Measurements from ENCODE around the gene PRR33. TPM values are rescaled to one million over a fixed set of nuclear protein-coding genes. Genes with fewer than 3 reads are reported as not detected.

The PRR33 gene
- total RNA-seq, 1 donor from 2014 or later: not detected

- Mint-ChIP-seq H3K27me3 (peaks cover 9% of the 10 kb centered on the region), H3K36me3 (ENCODE audit: insufficient read depth) (no peaks in the 10 kb centered on the region), H3K4me3 (ENCODE audit: low read depth) (no peak overlapping the region), H3K27ac (no peak overlapping the region), H3K4me1 (ENCODE audit: low read depth) (no peaks in the 10 kb centered on the region), H3K9me3 (ENCODE audit: low read depth) (no peaks in the 10 kb centered on the region)
- no peak for TF ChIP-seq CTCF (IDR thresholded peaks at IDR 0.05; ENCODE audit: unreplicated experiment)
- DNase-seq (ENCODE audit: low spot score, unreplicated experiment): no peak
Observed at GRCh38 chr11:1857064-1857463, 34.6 kb downstream of the PRR33 start.

GRCh38 chr11:1856306-1857005 lies 35.2 kb downstream of the PRR33 start:
- Mint-ChIP-seq H3K4me1 (ENCODE audit: low read depth) (no peaks in the 10 kb centered on the region), H3K27ac (peak overlapping the region; percentile 73), H3K36me3 (ENCODE audit: insufficient read depth) (no peaks in the 10 kb centered on the region), H3K4me3 (ENCODE audit: low read depth) (no peak overlapping the region), H3K27me3 (peaks cover 10% of the 10 kb centered on the region), H3K9me3 (ENCODE audit: low read depth) (no peaks in the 10 kb centered on the region)
- no peak for TF ChIP-seq CTCF (IDR thresholded peaks at IDR 0.05; ENCODE audit: unreplicated experiment)
- DNase-seq (ENCODE audit: low spot score, unreplicated experiment): no peak

GRCh38 chr11:1855886-1856265 lies 35.8 kb downstream of the PRR33 start:
- H3K4me1 Mint-ChIP-seq (ENCODE audit: low read depth): no peaks in the 10 kb centered on the region
- no peak for TF ChIP-seq CTCF (IDR thresholded peaks at IDR 0.05; ENCODE audit: unreplicated experiment)
- H3K27ac Mint-ChIP-seq: peak overlapping the region; percentile 73
- DNase-seq (ENCODE audit: low spot score, unreplicated experiment): no peak
- peaks cover 10% of the 10 kb centered on the region for H3K27me3 Mint-ChIP-seq
- no peaks in the 10 kb centered on the region for H3K36me3 Mint-ChIP-seq (ENCODE audit: insufficient read depth)
- no peak overlapping the region for H3K4me3 Mint-ChIP-seq (ENCODE audit: low read depth)
- no peaks in the 10 kb centered on the region for H3K9me3 Mint-ChIP-seq (ENCODE audit: low read depth)

- H3K27ac Mint-ChIP-seq: no peak overlapping the region
- no peak overlapping the region for H3K4me3 Mint-ChIP-seq (ENCODE audit: low read depth)
- H3K36me3 Mint-ChIP-seq (ENCODE audit: insufficient read depth): no peaks in the 10 kb centered on the region
- TF ChIP-seq CTCF (IDR thresholded peaks at IDR 0.05; ENCODE audit: unreplicated experiment): no peak
- H3K4me1 Mint-ChIP-seq (ENCODE audit: low read depth): no peaks in the 10 kb centered on the region
- peaks cover 10% of the 10 kb centered on the region for H3K27me3 Mint-ChIP-seq
- H3K9me3 Mint-ChIP-seq (ENCODE audit: low read depth): no peaks in the 10 kb centered on the region
- DNase-seq (ENCODE audit: low spot score, unreplicated experiment): no peak
Observed at GRCh38 chr11:1854949-1855885, 36.5 kb downstream of the PRR33 start.

GRCh38 chr11:1854132-1854948 lies 37.4 kb downstream of the PRR33 start:
- TF ChIP-seq CTCF (IDR thresholded peaks at IDR 0.05; ENCODE audit: unreplicated experiment): no peak
- DNase-seq (ENCODE audit: low spot score, unreplicated experiment): no peak
- Mint-ChIP-seq H3K4me1 (ENCODE audit: low read depth) (no peaks in the 10 kb centered on the region), H3K27ac (no peak overlapping the region), H3K9me3 (ENCODE audit: low read depth) (no peaks in the 10 kb centered on the region), H3K4me3 (ENCODE audit: low read depth) (no peak overlapping the region), H3K27me3 (peaks cover 12% of the 10 kb centered on the region), H3K36me3 (ENCODE audit: insufficient read depth) (no peaks in the 10 kb centered on the region)

All from progenitor cell of endocrine pancreas (in vitro differentiated cells).